HEK293 (cell line): ENCODE measurements around the gene ATP8B4.

Source experiments
- MYNN ChIP-seq: fragments of 450-650 bp; formaldehyde crosslinking; IDR thresholded peaks from 2 replicates; pipeline ENCODE4 v1.5.1; 2016; ENCODE audit warnings: missing biosample characterization, missing genetic modification characterization, borderline replicate concordance
- ZIC2 ChIP-seq: fragments of 450-650 bp; formaldehyde crosslinking; IDR thresholded peaks from 2 replicates; pipeline ENCODE4 v1.5.1; 2016; ENCODE audit warnings: missing biosample characterization, missing genetic modification characterization
- ZNF114 ChIP-seq: fragments of 450-650 bp; formaldehyde crosslinking; IDR thresholded peaks from 2 replicates; pipeline ENCODE4 v1.5.0; 2017; ENCODE audit warnings: missing biosample characterization, missing genetic modification characterization
- ZNF223 ChIP-seq: fragments of 450-650 bp; formaldehyde crosslinking; IDR thresholded peaks from 2 replicates; pipeline ENCODE4 v1.5.1; 2016; ENCODE audit warnings: missing biosample characterization, missing genetic modification characterization
- ZNF24 ChIP-seq: fragments of 450-650 bp; formaldehyde crosslinking; IDR thresholded peaks from 2 replicates; pipeline ENCODE4 v1.5.1; 2016; ENCODE audit warnings: missing biosample characterization, missing genetic modification characterization
- ZNF596 ChIP-seq: fragments of 450-650 bp; IDR thresholded peaks from 2 replicates; pipeline ENCODE4 v1.5.0; 2018; ENCODE audit warnings: missing biosample characterization, mild to moderate bottlenecking, missing genetic modification characterization, moderate library complexity
- ZNF701 ChIP-seq: fragments of 450-650 bp; formaldehyde crosslinking; IDR thresholded peaks from 2 replicates; pipeline ENCODE4 v1.5.1; 2016; ENCODE audit warnings: missing biosample characterization, missing genetic modification characterization
- TF ChIP-seq, protein P1 (sequence below): fragments of 450-650 bp; formaldehyde crosslinking; IDR thresholded peaks from 2 replicates; pipeline ENCODE4; 2016; ENCODE audit warnings: missing biosample characterization, missing genetic modification characterization
- TF ChIP-seq, protein P2 (sequence below): fragments of 450-650 bp; formaldehyde crosslinking; IDR thresholded peaks from 2 replicates; pipeline ENCODE4 v1.5.1; 2016; ENCODE audit warnings: missing biosample characterization, missing genetic modification characterization
- TF ChIP-seq, protein P3 (sequence below): fragments of 450-650 bp; formaldehyde crosslinking; IDR thresholded peaks from 2 replicates; pipeline ENCODE4 v1.5.1; 2016; ENCODE audit warnings: missing biosample characterization, missing genetic modification characterization
- TF ChIP-seq, protein P4 (sequence below): fragments of 450-650 bp; formaldehyde crosslinking; IDR thresholded peaks from 2 replicates; pipeline ENCODE4 v1.5.1; 2016; ENCODE audit warnings: missing biosample characterization, missing genetic modification characterization
- TF ChIP-seq, protein P5 (sequence below): fragments of 450-650 bp; formaldehyde crosslinking; conservative IDR thresholded peaks from 2 replicates; pipeline ENCODE4 v1.5.1; 2016; ENCODE audit warnings: low read depth, missing biosample characterization, missing genetic modification characterization
- TF ChIP-seq, protein P6 (sequence below): fragments of 450-650 bp; formaldehyde crosslinking; IDR thresholded peaks from 2 replicates; pipeline ENCODE4 v1.5.1; 2016; ENCODE audit warnings: missing biosample characterization, missing genetic modification characterization

DNA sequence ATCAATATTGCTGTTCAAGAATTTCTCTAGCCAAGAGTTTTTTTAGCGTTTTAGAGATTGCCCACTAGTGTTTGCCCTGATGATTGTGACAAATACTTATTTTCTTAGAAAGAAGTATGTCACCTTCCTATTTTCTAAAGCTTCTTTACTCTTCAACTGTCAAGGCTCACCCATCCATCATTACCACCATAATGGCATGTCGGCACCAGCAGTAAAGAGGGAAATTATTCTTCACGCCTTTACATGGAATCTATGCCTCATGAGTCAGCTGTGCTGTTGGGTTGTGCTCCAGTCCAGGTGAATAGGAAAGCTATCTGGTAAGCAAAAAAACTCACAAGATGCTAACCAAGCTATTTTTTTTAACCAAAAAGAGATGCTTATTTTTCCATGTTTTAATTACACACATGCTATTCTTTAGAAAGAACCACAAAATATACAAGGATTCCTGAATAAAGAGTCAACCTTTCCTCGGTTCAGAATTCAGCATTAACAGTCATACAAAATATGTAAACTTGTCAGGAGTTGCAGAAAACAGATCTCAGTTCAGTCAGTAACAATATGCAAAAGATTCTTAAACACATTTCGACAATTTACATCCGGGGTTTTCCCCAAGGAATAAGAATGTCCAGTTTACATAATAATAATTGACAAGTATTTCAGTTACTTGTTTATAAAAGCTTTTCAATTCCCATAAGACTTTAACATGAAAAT, 128.0 kb downstream of the ATP8B4 start:
- TF ChIP-seq, protein P1, sequence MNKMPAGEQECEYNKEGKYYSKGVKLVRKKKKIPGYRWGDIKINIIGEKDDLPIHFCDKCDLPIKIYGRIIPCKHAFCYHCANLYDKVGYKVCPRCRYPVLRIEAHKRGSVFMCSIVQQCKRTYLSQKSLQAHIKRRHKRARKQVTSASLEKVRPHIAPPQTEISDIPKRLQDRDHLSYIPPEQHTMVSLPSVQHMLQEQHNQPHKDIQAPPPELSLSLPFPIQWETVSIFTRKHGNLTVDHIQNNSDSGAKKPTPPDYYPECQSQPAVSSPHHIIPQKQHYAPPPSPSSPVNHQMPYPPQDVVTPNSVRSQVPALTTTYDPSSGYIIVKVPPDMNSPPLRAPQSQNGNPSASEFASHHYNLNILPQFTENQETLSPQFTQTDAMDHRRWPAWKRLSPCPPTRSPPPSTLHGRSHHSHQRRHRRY (tag by site-specific recombination) = no peak
- TF ChIP-seq ZIC2 (tag by site-specific recombination) (no peak), ZNF223 (tag by site-specific recombination) (no peak), MYNN (no peak), ZNF596 (tag by site-specific recombination) (no peak), ZNF114 (no peak), ZNF24 (tag by site-specific recombination) (no peak), ZNF701 (tag by site-specific recombination) (no peak)
- TF ChIP-seq, protein P2, sequence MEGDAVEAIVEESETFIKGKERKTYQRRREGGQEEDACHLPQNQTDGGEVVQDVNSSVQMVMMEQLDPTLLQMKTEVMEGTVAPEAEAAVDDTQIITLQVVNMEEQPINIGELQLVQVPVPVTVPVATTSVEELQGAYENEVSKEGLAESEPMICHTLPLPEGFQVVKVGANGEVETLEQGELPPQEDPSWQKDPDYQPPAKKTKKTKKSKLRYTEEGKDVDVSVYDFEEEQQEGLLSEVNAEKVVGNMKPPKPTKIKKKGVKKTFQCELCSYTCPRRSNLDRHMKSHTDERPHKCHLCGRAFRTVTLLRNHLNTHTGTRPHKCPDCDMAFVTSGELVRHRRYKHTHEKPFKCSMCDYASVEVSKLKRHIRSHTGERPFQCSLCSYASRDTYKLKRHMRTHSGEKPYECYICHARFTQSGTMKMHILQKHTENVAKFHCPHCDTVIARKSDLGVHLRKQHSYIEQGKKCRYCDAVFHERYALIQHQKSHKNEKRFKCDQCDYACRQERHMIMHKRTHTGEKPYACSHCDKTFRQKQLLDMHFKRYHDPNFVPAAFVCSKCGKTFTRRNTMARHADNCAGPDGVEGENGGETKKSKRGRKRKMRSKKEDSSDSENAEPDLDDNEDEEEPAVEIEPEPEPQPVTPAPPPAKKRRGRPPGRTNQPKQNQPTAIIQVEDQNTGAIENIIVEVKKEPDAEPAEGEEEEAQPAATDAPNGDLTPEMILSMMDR (tag by site-specific recombination) = no peak
- TF ChIP-seq, protein P3, sequence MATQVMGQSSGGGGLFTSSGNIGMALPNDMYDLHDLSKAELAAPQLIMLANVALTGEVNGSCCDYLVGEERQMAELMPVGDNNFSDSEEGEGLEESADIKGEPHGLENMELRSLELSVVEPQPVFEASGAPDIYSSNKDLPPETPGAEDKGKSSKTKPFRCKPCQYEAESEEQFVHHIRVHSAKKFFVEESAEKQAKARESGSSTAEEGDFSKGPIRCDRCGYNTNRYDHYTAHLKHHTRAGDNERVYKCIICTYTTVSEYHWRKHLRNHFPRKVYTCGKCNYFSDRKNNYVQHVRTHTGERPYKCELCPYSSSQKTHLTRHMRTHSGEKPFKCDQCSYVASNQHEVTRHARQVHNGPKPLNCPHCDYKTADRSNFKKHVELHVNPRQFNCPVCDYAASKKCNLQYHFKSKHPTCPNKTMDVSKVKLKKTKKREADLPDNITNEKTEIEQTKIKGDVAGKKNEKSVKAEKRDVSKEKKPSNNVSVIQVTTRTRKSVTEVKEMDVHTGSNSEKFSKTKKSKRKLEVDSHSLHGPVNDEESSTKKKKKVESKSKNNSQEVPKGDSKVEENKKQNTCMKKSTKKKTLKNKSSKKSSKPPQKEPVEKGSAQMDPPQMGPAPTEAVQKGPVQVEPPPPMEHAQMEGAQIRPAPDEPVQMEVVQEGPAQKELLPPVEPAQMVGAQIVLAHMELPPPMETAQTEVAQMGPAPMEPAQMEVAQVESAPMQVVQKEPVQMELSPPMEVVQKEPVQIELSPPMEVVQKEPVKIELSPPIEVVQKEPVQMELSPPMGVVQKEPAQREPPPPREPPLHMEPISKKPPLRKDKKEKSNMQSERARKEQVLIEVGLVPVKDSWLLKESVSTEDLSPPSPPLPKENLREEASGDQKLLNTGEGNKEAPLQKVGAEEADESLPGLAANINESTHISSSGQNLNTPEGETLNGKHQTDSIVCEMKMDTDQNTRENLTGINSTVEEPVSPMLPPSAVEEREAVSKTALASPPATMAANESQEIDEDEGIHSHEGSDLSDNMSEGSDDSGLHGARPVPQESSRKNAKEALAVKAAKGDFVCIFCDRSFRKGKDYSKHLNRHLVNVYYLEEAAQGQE (tag by site-specific recombination) = no peak
- TF ChIP-seq, protein P4, sequence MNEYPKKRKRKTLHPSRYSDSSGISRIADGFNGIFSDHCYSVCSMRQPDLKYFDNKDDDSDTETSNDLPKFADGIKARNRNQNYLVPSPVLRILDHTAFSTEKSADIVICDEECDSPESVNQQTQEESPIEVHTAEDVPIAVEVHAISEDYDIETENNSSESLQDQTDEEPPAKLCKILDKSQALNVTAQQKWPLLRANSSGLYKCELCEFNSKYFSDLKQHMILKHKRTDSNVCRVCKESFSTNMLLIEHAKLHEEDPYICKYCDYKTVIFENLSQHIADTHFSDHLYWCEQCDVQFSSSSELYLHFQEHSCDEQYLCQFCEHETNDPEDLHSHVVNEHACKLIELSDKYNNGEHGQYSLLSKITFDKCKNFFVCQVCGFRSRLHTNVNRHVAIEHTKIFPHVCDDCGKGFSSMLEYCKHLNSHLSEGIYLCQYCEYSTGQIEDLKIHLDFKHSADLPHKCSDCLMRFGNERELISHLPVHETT (tag by site-specific recombination) = no peak
- TF ChIP-seq, protein P5, sequence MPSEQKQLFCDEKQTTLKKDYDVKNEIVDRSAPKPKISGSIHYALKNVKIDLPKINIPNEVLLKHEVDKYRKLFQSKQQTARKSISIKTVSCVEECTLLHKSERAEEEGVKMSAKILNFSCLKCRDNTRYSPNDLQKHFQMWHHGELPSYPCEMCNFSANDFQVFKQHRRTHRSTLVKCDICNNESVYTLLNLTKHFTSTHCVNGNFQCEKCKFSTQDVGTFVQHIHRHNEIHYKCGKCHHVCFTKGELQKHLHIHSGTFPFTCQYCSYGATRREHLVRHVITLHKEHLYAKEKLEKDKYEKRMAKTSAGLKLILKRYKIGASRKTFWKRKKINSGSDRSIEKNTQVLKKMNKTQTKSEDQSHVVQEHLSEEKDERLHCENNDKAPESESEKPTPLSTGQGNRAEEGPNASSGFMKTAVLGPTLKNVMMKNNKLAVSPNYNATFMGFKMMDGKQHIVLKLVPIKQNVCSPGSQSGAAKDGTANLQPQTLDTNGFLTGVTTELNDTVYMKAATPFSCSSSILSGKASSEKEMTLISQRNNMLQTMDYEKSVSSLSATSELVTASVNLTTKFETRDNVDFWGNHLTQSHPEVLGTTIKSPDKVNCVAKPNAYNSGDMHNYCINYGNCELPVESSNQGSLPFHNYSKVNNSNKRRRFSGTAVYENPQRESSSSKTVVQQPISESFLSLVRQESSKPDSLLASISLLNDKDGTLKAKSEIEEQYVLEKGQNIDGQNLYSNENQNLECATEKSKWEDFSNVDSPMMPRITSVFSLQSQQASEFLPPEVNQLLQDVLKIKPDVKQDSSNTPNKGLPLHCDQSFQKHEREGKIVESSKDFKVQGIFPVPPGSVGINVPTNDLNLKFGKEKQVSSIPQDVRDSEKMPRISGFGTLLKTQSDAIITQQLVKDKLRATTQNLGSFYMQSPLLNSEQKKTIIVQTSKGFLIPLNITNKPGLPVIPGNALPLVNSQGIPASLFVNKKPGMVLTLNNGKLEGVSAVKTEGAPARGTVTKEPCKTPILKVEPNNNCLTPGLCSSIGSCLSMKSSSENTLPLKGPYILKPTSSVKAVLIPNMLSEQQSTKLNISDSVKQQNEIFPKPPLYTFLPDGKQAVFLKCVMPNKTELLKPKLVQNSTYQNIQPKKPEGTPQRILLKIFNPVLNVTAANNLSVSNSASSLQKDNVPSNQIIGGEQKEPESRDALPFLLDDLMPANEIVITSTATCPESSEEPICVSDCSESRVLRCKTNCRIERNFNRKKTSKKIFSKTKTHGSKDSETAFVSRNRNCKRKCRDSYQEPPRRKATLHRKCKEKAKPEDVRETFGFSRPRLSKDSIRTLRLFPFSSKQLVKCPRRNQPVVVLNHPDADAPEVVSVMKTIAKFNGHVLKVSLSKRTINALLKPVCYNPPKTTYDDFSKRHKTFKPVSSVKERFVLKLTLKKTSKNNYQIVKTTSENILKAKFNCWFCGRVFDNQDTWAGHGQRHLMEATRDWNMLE = no peak
- TF ChIP-seq, protein P6, sequence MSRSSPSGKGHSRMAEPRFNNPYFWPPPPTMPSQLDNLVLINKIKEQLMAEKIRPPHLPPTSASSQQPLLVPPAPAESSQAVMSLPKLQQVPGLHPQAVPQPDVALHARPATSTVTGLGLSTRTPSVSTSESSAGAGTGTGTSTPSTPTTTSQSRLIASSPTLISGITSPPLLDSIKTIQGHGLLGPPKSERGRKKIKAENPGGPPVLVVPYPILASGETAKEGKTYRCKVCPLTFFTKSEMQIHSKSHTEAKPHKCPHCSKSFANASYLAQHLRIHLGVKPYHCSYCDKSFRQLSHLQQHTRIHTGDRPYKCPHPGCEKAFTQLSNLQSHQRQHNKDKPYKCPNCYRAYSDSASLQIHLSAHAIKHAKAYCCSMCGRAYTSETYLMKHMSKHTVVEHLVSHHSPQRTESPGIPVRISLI (tag by site-specific recombination) = no peak
